ENCODE measurements around the gene TMPRSS5.

TMPRSS5 gene

GRCh38 chr11:113663567-113663966, 42.5 kb downstream of the TMPRSS5 start:
- TF ChIP-seq CTCF (IDR thresholded peaks at IDR 0.05; ENCODE audit: insufficient read depth, low read depth, low read length, missing control alignments) = no peak
- H3K4me3 ChIP-seq (ENCODE audit: low read length) = no peak overlapping the region
- DNase-seq (ENCODE audit: low read depth) = peak; percentile 33

- no peak for DNase-seq (ENCODE audit: low read depth)
- TF ChIP-seq CTCF (IDR thresholded peaks at IDR 0.05; ENCODE audit: insufficient read depth, low read depth, low read length, missing control alignments) = no peak
These were observed 50.3 kb downstream of the TMPRSS5 start for GRCh38 chr11:113655771-113656170.

GRCh38 chr11:113651023-113651422, 55.1 kb downstream of the TMPRSS5 start:
- TF ChIP-seq CTCF (IDR thresholded peaks at IDR 0.05; ENCODE audit: insufficient read depth, low read depth, low read length, missing control alignments) = no peak
- H3K4me3 ChIP-seq (ENCODE audit: low read length) = no peak overlapping the region
- DNase-seq (ENCODE audit: low read depth) = no peak

More at GRCh38 chr11:113655771-113656170, 50.3 kb downstream of the TMPRSS5 start:
- no peak overlapping the region for H3K4me3 ChIP-seq (ENCODE audit: low read length)

GRCh38 chr11:113649311-113649710, 56.8 kb downstream of the TMPRSS5 start:
- TF ChIP-seq CTCF (IDR thresholded peaks at IDR 0.05; ENCODE audit: insufficient read depth, low read depth, low read length, missing control alignments) = no peak
- H3K4me3 ChIP-seq (ENCODE audit: low read length) = no peak overlapping the region
- DNase-seq (ENCODE audit: low read depth) = no peak

DNA sequence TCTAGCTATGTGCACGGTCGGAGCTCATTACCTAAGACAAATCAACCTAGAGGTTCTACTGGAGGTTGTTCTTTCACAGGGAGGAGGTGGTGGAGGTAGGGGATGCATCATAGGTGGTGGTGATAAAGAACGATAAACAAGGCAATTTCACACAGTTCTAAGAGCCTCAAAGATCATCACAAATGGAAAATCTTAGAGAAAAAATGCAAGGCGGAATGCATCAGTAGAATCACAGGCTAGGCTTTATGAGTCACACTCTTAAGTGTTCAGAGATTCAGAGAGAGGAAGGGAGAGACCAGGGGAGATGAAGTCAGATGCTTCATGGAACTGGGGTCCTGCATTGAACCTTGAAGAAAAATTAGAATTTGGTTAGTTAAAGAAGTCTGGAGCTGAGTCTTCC, 58.3 kb downstream of the TMPRSS5 start:
- no peak for DNase-seq (ENCODE audit: low read depth)
- no peak overlapping the region for H3K4me3 ChIP-seq (ENCODE audit: low read length)
- TF ChIP-seq CTCF (IDR thresholded peaks at IDR 0.05; ENCODE audit: insufficient read depth, low read depth, low read length, missing control alignments) = no peak

DNA sequence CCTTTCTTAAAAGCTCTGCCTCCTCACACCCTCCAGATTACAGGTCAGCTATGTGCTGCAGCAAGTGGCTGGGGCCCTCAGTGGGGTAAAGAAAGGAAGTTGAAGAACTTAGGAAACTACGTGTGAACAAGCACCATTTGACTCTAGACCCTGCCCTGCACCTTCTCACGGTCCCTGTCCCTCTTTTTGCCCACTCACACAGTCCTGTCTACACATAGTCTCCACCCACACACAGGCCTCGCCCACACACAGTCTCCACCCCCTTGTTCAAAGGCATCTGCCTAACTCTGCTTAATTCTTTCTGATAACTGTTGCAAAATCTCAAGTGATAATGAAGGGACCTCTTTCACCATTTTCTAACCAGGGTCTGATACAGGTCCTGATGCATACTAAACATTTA, 59.0 kb downstream of the TMPRSS5 start:
- no peak for TF ChIP-seq CTCF (IDR thresholded peaks at IDR 0.05; ENCODE audit: insufficient read depth, low read depth, low read length, missing control alignments)
- no peak for DNase-seq (ENCODE audit: low read depth)
- H3K4me3 ChIP-seq (ENCODE audit: low read length) = no peak overlapping the region

DNA sequence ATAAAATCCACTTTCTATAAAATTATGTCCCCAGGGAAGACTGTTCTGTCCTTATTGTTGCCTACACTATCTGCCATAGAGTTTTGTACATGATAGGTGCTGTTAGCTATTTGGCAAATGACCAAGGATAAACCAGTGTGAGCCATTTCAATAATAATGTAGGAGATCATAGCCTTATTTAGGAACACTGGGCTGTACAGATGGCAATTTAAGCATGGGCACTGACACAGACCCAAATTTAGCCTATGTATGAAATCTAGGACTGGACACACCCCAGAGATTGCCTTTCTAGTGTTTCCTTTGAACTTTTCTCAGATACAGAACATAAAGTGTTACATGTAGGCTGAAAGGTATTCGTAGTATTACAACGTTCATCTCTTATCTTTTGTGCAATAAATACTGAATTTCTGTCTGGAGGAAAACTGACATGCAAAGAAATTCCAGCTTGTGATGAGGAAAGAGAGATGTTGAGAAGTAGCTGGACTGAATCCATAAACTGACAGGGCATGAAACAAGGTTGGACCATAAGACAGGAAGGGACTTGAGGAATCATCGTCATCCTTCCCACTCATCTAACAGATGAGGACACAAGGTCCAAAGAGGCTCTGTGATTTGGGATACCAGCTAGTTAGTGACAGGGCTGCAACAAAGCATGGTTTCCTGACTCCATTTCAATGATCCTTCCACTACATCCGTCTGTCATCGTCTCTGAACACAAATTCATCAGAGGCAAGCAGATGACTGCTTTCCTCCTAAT, 60.3 kb downstream of the TMPRSS5 start:
- no peak overlapping the region for H3K4me3 ChIP-seq (ENCODE audit: low read length)
- TF ChIP-seq CTCF (IDR thresholded peaks at IDR 0.05; ENCODE audit: insufficient read depth, low read depth, low read length, missing control alignments) = no peak
- DNase-seq (ENCODE audit: low read depth) = no peak
